Measurements from ENCODE around the gene DACT1.

- TF ChIP-seq CTCF (IDR thresholded peaks at IDR 0.05) (no peak), POLR2AphosphoS5 (IDR thresholded peaks at IDR 0.05) (no peak), POLR2A (IDR thresholded peaks at IDR 0.05) (no peak)
Observed at GRCh38 chr14:58665773-58666500, 28.2 kb downstream of the DACT1 start.

Data from transverse colon (tissue), 4 donors.